ENCODE results near the gene RUSF1. TPM values are rescaled to one million over a fixed set of nuclear protein-coding genes. Genes with fewer than 3 reads are reported as not detected.

The RUSF1 gene
- total RNA-seq, 6 donors from 2014 or later = 46.8 to 132 (median 80.6) TPM

- Histone ChIP-seq H3K4me3 (no peak overlapping the region), H3K27me3 (no peaks in the 10 kb centered on the region), H3K4me1 (peaks cover 9 to 14% (median 12%) of the 10 kb centered on the region in 4 donors), H3K36me3 (peaks cover 2 to 56% (median 41%) of the 10 kb centered on the region in 4 donors), H3K9me3 (no peaks in the 10 kb centered on the region), H3K27ac (no peak overlapping the region)
- DNase-seq = peak in 1 of 2 donors; percentile 87
- ATAC-seq (ENCODE audit: low FRiP score in 2 of 2) = no peak
- TF ChIP-seq POLR2A (IDR thresholded peaks at IDR 0.05) (no peak), CTCF (IDR thresholded peaks at IDR 0.05) (no peak), POLR2AphosphoS5 (IDR thresholded peaks at IDR 0.05) (no peak), EP300 (IDR thresholded peaks at IDR 0.05) (no peak)
- WGBS, 2 donors = 94 to 96% methylated on average over 33 to 36 of the region's 36 CpGs
Observed at GRCh38 chr16:31464348-31464769, 43.8 kb downstream of the RUSF1 start.

- Histone ChIP-seq H3K4me1 (peaks cover 19 to 28% (median 23%) of the 10 kb centered on the region in 4 donors), H3K27me3 (no peaks in the 10 kb centered on the region), H3K36me3 (peaks cover 2 to 53% (median 41%) of the 10 kb centered on the region in 4 donors), H3K27ac (no peak overlapping the region), H3K4me3 (no peak overlapping the region), H3K9me3 (no peaks in the 10 kb centered on the region)
- WGBS, 2 donors = 88 to 100% methylated on average over 1 to 24 of the region's 35 CpGs
- TF ChIP-seq POLR2AphosphoS5 (IDR thresholded peaks at IDR 0.05) (no peak), EP300 (IDR thresholded peaks at IDR 0.05) (no peak), POLR2A (IDR thresholded peaks at IDR 0.05) (no peak), CTCF (IDR thresholded peaks at IDR 0.05) (no peak)
- DNase-seq = peak in 1 of 2 donors; percentile 77
- ATAC-seq (ENCODE audit: low FRiP score in 2 of 2) = no peak
Observed at GRCh38 chr16:31461921-31462804, 46.0 kb downstream of the RUSF1 start.

- 88 to 92% methylated on average over 8 to 10 of the region's 10 CpGs for WGBS, 2 donors
Observed at GRCh38 chr16:31461201-31461920, 46.8 kb downstream of the RUSF1 start.

GRCh38 chr16:31460582-31461002 lies 47.6 kb downstream of the RUSF1 start:
- 49 to 53% methylated on average over 8 of the region's 8 CpGs for WGBS, 2 donors

More at GRCh38 chr16:31461201-31461920, 46.8 kb downstream of the RUSF1 start:
- Histone ChIP-seq H3K9me3 (no peaks in the 10 kb centered on the region), H3K4me1 (peaks cover 27 to 36% (median 31%) of the 10 kb centered on the region in 4 donors), H3K4me3 (no peak overlapping the region), H3K27me3 (no peaks in the 10 kb centered on the region), H3K27ac (peak overlapping the region in 1 of 4 donors; percentile 77), H3K36me3 (peaks cover 2 to 50% (median 35%) of the 10 kb centered on the region in 4 donors)
- TF ChIP-seq EP300 (IDR thresholded peaks at IDR 0.05) = no peak
- TF ChIP-seq POLR2A (IDR thresholded peaks at IDR 0.05) = no peak
- no peak for TF ChIP-seq CTCF (IDR thresholded peaks at IDR 0.05)
- no peak for TF ChIP-seq POLR2AphosphoS5 (IDR thresholded peaks at IDR 0.05)
- DNase-seq = no peak
- ATAC-seq (ENCODE audit: low FRiP score in 2 of 2) = no peak

More at GRCh38 chr16:31460582-31461002, 47.6 kb downstream of the RUSF1 start:
- Histone ChIP-seq H3K4me3 (peak overlapping the region in 2 of 4 donors; percentile 76 to 95), H3K27ac (peak overlapping the region; percentile 77 to 100 (median 97)), H3K4me1 (peaks cover 34 to 44% (median 34%) of the 10 kb centered on the region in 4 donors), H3K36me3 (peaks cover 0 to 42% (median 27%) of the 10 kb centered on the region in 4 donors), H3K9me3 (no peaks in the 10 kb centered on the region), H3K27me3 (no peaks in the 10 kb centered on the region)
- ATAC-seq (ENCODE audit: low FRiP score in 2 of 2) = no peak
- DNase-seq = no peak
- no peak for TF ChIP-seq POLR2AphosphoS5 (IDR thresholded peaks at IDR 0.05)
- TF ChIP-seq CTCF (IDR thresholded peaks at IDR 0.05) = peak; percentile 9 to 50 (median 36)
- no peak for TF ChIP-seq EP300 (IDR thresholded peaks at IDR 0.05)
